ENCODE measurements around the gene CDKN2AIPNL. TPM values are rescaled to one million over a fixed set of nuclear protein-coding genes. Genes with fewer than 3 reads are reported as not detected.

The CDKN2AIPNL gene
- total RNA-seq, 1 experiment from 2014 or later, result 63.0 TPM

DNA sequence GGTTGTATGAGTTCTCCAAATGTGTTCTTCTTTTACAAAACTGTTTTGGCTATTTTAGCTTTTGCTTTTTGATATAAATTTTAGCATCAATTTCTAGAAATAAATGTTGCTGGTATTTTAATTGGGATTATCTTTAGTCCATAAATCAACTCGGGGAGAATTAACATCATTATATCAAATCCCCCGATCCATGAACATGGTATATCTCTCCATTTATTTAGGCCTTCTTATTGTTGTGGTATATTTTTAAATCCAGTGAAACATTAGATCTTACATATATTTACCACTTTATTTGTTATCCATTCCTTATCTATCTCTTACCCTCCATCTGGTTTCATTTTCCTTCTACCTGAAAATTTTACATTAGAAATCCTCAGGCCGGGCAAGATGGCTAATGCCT, 7.3 kb upstream of the CDKN2AIPNL start:
- BruUV-seq (replicated peaks), result no TSS peak
- Histone ChIP-seq H3K79me2 (ENCODE audit: insufficient read depth, low read length) (no peaks in the 10 kb centered on the region), H3K9me3 (ENCODE audit: control insufficient read depth in 1 of 2, insufficient read depth in 1 of 2, low read depth in 1 of 2, low read length in 2 of 2) (peaks cover 0 to 6% of the 10 kb centered on the region in 2 experiments; a peak in 1 of 4 replicates), H3K4me1 (ENCODE audit: control insufficient read depth in 1 of 2, insufficient read depth in 2 of 2, low read length in 2 of 2) (peaks cover 0 to 5% of the 10 kb centered on the region in 2 experiments; a peak in 2 of 4 replicates), H3K36me3 (ENCODE audit: control insufficient read depth in 1 of 2, insufficient read depth in 2 of 2, low read length in 2 of 2) (no peaks in the 10 kb centered on the region), H2AFZ (ENCODE audit: low read depth, low read length, poor library complexity, severe bottlenecking) (no peak overlapping the region), H3K4me3 (replicated peaks in 1 of 2; ENCODE audit: low read depth in 1 of 2, low read length in 2 of 2) (no peak overlapping the region), H4K20me1 (ENCODE audit: insufficient read depth) (no peaks in the 10 kb centered on the region), H3K9me2 (ENCODE audit: insufficient read depth) (0 out of 2 replicates have a peak, but pooled peaks cover 3% of the 10 kb centered on the region), H3K27me3 (ENCODE audit: insufficient read depth, low read length) (no peaks in the 10 kb centered on the region), H3K9ac (ENCODE audit: low read length) (no peak overlapping the region), H3K4me2 (ENCODE audit: low read length) (no peak overlapping the region), H3K27ac (ENCODE audit: low read depth, low read length) (no peak overlapping the region)
- DNase-seq (ENCODE audit: low read depth, low spot score), result no peak
- intact Hi-C loops (cut with micrococcal nuclease), result no loop called here
- ChIA-PET RAD21 (ENCODE audit: low non-redundant PET in 1 of 2, low total read pairs in 2 of 2, uncharacterized antibody in 2 of 2, unreplicated experiment in 2 of 2) (no interaction called here), CTCF (no interaction called here), POLR2A (no interaction called here)
- no peak for ATAC-seq
- TF ChIP-seq ATF3 (IDR thresholded peaks at IDR 0.05) (no peak), POLR2A (IDR thresholded peaks at IDR 0.05; ENCODE audit: borderline replicate concordance, extremely low read depth, insufficient read depth, insufficient read length) (no peak), RAD21 (IDR thresholded peaks at IDR 0.05; ENCODE audit: low read depth) (no peak), YY1 (IDR thresholded peaks at IDR 0.05; ENCODE audit: extremely low read depth, insufficient replicate concordance, low read depth, low read length) (no peak), TCF7L2 (IDR thresholded peaks at IDR 0.05; ENCODE audit: borderline replicate concordance, extremely low read depth, insufficient read depth, insufficient read length) (no peak), CTCF (IDR thresholded peaks at IDR 0.05 in 2 of 3, conservative IDR thresholded peaks at IDR 0.05 in 1 of 3; ENCODE audit: borderline replicate concordance in 1 of 3, insufficient read depth in 1 of 3, low read depth in 2 of 3, low read length in 2 of 3) (no peak), POLR2AphosphoS5 (IDR thresholded peaks at IDR 0.05; ENCODE audit: low read depth, low read length) (no peak), ZFX (IDR thresholded peaks at IDR 0.05) (no peak), SIN3A (IDR thresholded peaks at IDR 0.05; ENCODE audit: low read depth) (no peak), EZH2 (IDR thresholded peaks at IDR 0.05) (no peak), SRF (IDR thresholded peaks at IDR 0.05; ENCODE audit: low read depth) (no peak)
- TF ChIP-seq, protein P1, sequence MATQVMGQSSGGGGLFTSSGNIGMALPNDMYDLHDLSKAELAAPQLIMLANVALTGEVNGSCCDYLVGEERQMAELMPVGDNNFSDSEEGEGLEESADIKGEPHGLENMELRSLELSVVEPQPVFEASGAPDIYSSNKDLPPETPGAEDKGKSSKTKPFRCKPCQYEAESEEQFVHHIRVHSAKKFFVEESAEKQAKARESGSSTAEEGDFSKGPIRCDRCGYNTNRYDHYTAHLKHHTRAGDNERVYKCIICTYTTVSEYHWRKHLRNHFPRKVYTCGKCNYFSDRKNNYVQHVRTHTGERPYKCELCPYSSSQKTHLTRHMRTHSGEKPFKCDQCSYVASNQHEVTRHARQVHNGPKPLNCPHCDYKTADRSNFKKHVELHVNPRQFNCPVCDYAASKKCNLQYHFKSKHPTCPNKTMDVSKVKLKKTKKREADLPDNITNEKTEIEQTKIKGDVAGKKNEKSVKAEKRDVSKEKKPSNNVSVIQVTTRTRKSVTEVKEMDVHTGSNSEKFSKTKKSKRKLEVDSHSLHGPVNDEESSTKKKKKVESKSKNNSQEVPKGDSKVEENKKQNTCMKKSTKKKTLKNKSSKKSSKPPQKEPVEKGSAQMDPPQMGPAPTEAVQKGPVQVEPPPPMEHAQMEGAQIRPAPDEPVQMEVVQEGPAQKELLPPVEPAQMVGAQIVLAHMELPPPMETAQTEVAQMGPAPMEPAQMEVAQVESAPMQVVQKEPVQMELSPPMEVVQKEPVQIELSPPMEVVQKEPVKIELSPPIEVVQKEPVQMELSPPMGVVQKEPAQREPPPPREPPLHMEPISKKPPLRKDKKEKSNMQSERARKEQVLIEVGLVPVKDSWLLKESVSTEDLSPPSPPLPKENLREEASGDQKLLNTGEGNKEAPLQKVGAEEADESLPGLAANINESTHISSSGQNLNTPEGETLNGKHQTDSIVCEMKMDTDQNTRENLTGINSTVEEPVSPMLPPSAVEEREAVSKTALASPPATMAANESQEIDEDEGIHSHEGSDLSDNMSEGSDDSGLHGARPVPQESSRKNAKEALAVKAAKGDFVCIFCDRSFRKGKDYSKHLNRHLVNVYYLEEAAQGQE (IDR thresholded peaks at IDR 0.05; ENCODE audit: low read depth), result no peak
